ENCODE results near the gene SPATA20.

GRCh38 chr17:50560185-50560824, 13.3 kb downstream of the SPATA20 start, which contains the start of gene CACNA1G:
- TF ChIP-seq CTCF (IDR thresholded peaks at IDR 0.05) (no peak), POLR2A (IDR thresholded peaks at IDR 0.05) (no peak)
